ENCODE results near the gene CPNE7.

The CPNE7 gene

GRCh38 chr16:89596957-89597649 lies 21.5 kb downstream of the CPNE7 start:
- DNase-seq (ENCODE audit: low read depth): no peak
- no peak for TF ChIP-seq MYC (IDR thresholded peaks at IDR 0.05; ENCODE audit: low read depth, low read length)
- H3K4me3 ChIP-seq (ENCODE audit: low read depth, low read length): no peak overlapping the region

- DNase-seq (ENCODE audit: low read depth): peak; percentile 60
- no peak for TF ChIP-seq MYC (IDR thresholded peaks at IDR 0.05; ENCODE audit: low read depth, low read length)
- no peak for TF ChIP-seq MAX (IDR thresholded peaks at IDR 0.05; ENCODE audit: low read depth, low read length)
- TF ChIP-seq CTCF (IDR thresholded peaks at IDR 0.05; ENCODE audit: low read depth, low read length): no peak
- TF ChIP-seq POLR2A (IDR thresholded peaks at IDR 0.05; ENCODE audit: extremely low read depth, insufficient read length): no peak
- H3K4me3 ChIP-seq (ENCODE audit: low read depth, low read length): no peak overlapping the region
These were observed 22.6 kb downstream of the CPNE7 start for GRCh38 chr16:89598199-89598598.

GRCh38 chr16:89599451-89599858 lies 23.9 kb downstream of the CPNE7 start:
- peak; percentile 60 for DNase-seq (ENCODE audit: low read depth)
- H3K4me3 ChIP-seq (ENCODE audit: low read depth, low read length): no peak overlapping the region
- TF ChIP-seq MAX (IDR thresholded peaks at IDR 0.05; ENCODE audit: low read depth, low read length): no peak
- TF ChIP-seq CTCF (IDR thresholded peaks at IDR 0.05; ENCODE audit: low read depth, low read length): peak; percentile 64

- no peak for DNase-seq (ENCODE audit: low read depth)
- no peak for TF ChIP-seq MYC (IDR thresholded peaks at IDR 0.05; ENCODE audit: low read depth, low read length)
- TF ChIP-seq MAX (IDR thresholded peaks at IDR 0.05; ENCODE audit: low read depth, low read length): no peak
- H3K4me3 ChIP-seq (ENCODE audit: low read depth, low read length): no peak overlapping the region
These were observed 24.3 kb downstream of the CPNE7 start for GRCh38 chr16:89599902-89600301.

GRCh38 chr16:89600427-89600826 lies 24.9 kb downstream of the CPNE7 start:
- TF ChIP-seq POLR2A (IDR thresholded peaks at IDR 0.05; ENCODE audit: extremely low read depth, insufficient read length) (no peak), CTCF (IDR thresholded peaks at IDR 0.05; ENCODE audit: low read depth, low read length) (no peak), MYC (IDR thresholded peaks at IDR 0.05; ENCODE audit: low read depth, low read length) (no peak), MAX (IDR thresholded peaks at IDR 0.05; ENCODE audit: low read depth, low read length) (no peak)
- H3K4me3 ChIP-seq (ENCODE audit: low read depth, low read length): no peak overlapping the region
- no peak for DNase-seq (ENCODE audit: low read depth)

- TF ChIP-seq POLR2A (IDR thresholded peaks at IDR 0.05; ENCODE audit: extremely low read depth, insufficient read length) (no peak), MYC (IDR thresholded peaks at IDR 0.05; ENCODE audit: low read depth, low read length) (no peak), CTCF (IDR thresholded peaks at IDR 0.05; ENCODE audit: low read depth, low read length) (no peak), MAX (IDR thresholded peaks at IDR 0.05; ENCODE audit: low read depth, low read length) (no peak)
- no peak overlapping the region for H3K4me3 ChIP-seq (ENCODE audit: low read depth, low read length)
- no peak for DNase-seq (ENCODE audit: low read depth)
These were observed 25.4 kb downstream of the CPNE7 start for GRCh38 chr16:89600956-89601355.

- no peak for DNase-seq (ENCODE audit: low read depth)
- no peak for TF ChIP-seq MAX (IDR thresholded peaks at IDR 0.05; ENCODE audit: low read depth, low read length)
- no peak for TF ChIP-seq MYC (IDR thresholded peaks at IDR 0.05; ENCODE audit: low read depth, low read length)
- no peak for TF ChIP-seq CTCF (IDR thresholded peaks at IDR 0.05; ENCODE audit: low read depth, low read length)
- no peak for TF ChIP-seq POLR2A (IDR thresholded peaks at IDR 0.05; ENCODE audit: extremely low read depth, insufficient read length)
- no peak overlapping the region for H3K4me3 ChIP-seq (ENCODE audit: low read depth, low read length)
These were observed 26.3 kb downstream of the CPNE7 start for GRCh38 chr16:89601906-89602272.
